Measurements from ENCODE around the gene DLX6. TPM values are rescaled to one million over a fixed set of nuclear protein-coding genes. Genes with fewer than 3 reads are reported as not detected.

The DLX6 gene
- total and polyA plus RNA-seq, 2 experiments from 2014 or later, result not detected

DNA sequence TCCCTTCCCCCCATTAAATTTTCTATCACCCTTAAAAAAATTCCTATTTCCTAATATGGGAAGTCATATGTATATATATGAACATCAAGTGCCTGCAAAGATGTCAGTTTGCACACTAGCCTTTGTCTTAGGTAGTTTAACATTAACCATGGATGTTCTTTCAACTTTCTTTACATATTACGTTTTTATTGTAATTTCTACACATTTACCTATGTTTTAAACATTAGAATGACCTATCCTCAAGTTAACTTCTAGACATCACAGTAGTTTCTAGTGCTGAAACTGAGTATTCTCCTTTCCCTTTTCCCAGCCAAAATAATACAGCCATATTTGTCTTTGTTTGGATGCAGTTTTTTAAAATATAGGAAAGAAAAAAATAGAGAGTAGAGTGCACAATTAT, 5.8 kb downstream of the DLX6 start:
- H4K20me1 ChIP-seq (replicated peaks; ENCODE audit: insufficient read depth), result peaks cover 83% of the 10 kb centered on the region
- H3K36me3 ChIP-seq (ENCODE audit: insufficient read depth), result no peaks in the 10 kb centered on the region
- H3K9me3 Mint-ChIP-seq, result peaks cover 4% of the 10 kb centered on the region; the same call in 2 of the 3 replicates
- H3K27me3 Mint-ChIP-seq (ENCODE audit: insufficient read depth, low read depth, poor library complexity), result peaks cover 98% of the 10 kb centered on the region
- H3K4me1 Mint-ChIP-seq, result peaks cover 25% of the 10 kb centered on the region
- H2AFZ ChIP-seq, result no peak overlapping the region
- no peak overlapping the region for H3K4me2 ChIP-seq
- DNase-seq (ENCODE audit: low spot score) (no peak), ATAC-seq (no peak)
- peaks cover 50% of the 10 kb centered on the region for H3K4me1 ChIP-seq (ENCODE audit: insufficient read depth)
- no peak for TF ChIP-seq ZNF331 (CRISPR knock-in tag; IDR thresholded peaks at IDR 0.05; ENCODE audit: low read depth)
- TF ChIP-seq EZH2 (IDR thresholded peaks at IDR 0.05; ENCODE audit: low read depth, unreplicated experiment), result peak; percentile 70
- no peaks in the 10 kb centered on the region; the same call in 2 of the 3 replicates for H3K36me3 Mint-ChIP-seq (ENCODE audit: low read depth)
- H3K4me3 Mint-ChIP-seq, result no peak overlapping the region
- no peak overlapping the region for H3K27ac Mint-ChIP-seq
- H3K27ac ChIP-seq (ENCODE audit: low read depth), result no peak overlapping the region
- peaks cover 72% of the 10 kb centered on the region for H3F3A ChIP-seq (replicated peaks; ENCODE audit: low read depth)
- no peaks in the 10 kb centered on the region for H3K79me2 ChIP-seq (replicated peaks; ENCODE audit: insufficient read depth)
- H3K27me3 ChIP-seq (ENCODE audit: insufficient read depth), result peaks cover 99% of the 10 kb centered on the region
- H3K4me3 ChIP-seq, result no peak overlapping the region
- H3K9me2 ChIP-seq (ENCODE audit: insufficient read depth), result no peaks in the 10 kb centered on the region

DNA sequence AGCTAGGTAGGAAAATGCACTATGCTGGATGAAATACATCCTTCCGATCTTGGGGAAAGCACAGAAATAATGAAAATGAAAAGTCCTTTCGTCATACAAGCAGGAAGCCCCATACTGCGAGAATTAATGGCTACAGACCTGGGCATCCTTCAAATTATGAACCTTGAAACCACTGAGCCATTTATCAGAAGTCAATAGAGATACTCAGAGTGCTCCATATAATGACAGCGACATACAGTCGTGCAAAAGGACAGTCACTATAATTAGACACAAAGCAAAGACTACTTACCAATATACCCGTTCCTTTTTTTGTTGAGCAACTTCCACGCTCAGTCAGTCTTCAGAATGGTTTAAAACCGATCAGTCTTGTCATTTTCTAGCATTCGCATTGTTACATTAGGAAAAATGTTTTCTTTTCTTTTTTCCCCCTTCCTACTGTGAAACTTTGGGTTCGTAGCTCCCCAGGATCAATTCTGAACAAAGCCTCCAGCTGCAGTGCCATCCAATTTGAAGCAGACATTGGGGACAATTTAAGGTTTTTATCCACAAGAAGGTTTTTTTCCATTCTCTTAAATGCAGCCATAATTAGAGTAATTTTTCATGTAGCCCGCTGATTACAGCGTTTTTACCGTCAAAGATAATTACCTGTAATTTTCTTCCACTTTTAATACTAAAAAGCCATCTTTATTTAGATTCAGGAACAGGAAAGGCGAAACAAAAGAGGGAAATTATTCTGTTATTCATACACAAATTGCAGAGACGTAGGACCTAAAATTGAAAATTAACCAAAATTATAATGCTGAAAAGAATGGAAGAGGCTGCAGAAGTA, 6.4 kb downstream of the DLX6 start:
- no peak overlapping the region for H3K4me3 ChIP-seq

DNA sequence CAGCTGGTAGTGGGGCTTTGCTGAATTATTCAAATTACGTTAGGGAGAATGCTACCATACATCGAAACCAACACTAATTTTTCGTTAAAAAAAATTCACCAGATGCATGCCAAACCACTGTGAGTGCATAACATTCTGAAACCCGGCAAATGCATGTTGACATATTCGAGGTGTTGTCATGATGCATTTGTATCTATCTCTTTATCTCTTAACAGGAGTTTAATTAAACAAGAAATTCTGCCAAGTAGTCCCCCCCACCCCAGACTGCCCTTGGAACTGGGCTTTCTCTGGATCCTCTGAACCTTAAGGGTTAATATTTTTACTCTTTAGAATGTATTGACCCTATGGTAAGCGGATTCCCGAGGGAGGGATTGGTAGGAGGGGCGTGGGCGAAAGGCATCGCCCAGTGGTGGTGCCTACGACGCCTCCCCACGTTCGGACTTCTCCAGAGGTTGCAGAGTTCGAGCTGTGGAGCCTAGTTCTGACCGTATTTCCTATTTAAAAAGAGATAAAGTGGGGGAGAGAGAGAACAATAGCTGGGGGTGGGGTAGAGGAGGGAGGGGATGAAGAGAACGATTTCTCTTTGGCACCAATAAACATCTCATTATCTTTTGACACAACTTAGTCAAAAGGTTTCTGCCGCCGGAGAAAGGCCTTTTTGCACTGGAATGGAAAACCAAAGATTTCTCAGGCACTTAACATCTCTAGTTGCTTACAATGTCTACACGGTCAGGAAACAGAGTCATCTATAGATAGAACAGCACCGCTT, 7.2 kb downstream of the DLX6 start:
- Histone ChIP-seq H2AFZ (no peak overlapping the region), H3K27ac (ENCODE audit: low read depth) (no peak overlapping the region), H3K4me2 (peak overlapping the region; percentile 50), H3F3A (replicated peaks; ENCODE audit: low read depth) (peaks cover 71% of the 10 kb centered on the region), H3K4me3 (no peak overlapping the region), H3K4me1 (ENCODE audit: insufficient read depth) (peaks cover 49% of the 10 kb centered on the region), H3K9me2 (ENCODE audit: insufficient read depth) (no peaks in the 10 kb centered on the region), H3K79me2 (replicated peaks; ENCODE audit: insufficient read depth) (no peaks in the 10 kb centered on the region), H4K20me1 (replicated peaks; ENCODE audit: insufficient read depth) (peaks cover 81% of the 10 kb centered on the region), H3K27me3 (ENCODE audit: insufficient read depth) (peaks cover 100% of the 10 kb centered on the region), H3K36me3 (ENCODE audit: insufficient read depth) (no peaks in the 10 kb centered on the region)
- DNase-seq (ENCODE audit: low spot score) (peak; percentile 62), ATAC-seq (no peak; the same call in 2 of the 3 replicates)
- no peak overlapping the region for H3K27ac Mint-ChIP-seq
- H3K36me3 Mint-ChIP-seq (ENCODE audit: low read depth), result no peaks in the 10 kb centered on the region; the same call in 2 of the 3 replicates
- peak; percentile 56 for TF ChIP-seq EZH2 (IDR thresholded peaks at IDR 0.05; ENCODE audit: low read depth, unreplicated experiment)
- TF ChIP-seq, protein P1, sequence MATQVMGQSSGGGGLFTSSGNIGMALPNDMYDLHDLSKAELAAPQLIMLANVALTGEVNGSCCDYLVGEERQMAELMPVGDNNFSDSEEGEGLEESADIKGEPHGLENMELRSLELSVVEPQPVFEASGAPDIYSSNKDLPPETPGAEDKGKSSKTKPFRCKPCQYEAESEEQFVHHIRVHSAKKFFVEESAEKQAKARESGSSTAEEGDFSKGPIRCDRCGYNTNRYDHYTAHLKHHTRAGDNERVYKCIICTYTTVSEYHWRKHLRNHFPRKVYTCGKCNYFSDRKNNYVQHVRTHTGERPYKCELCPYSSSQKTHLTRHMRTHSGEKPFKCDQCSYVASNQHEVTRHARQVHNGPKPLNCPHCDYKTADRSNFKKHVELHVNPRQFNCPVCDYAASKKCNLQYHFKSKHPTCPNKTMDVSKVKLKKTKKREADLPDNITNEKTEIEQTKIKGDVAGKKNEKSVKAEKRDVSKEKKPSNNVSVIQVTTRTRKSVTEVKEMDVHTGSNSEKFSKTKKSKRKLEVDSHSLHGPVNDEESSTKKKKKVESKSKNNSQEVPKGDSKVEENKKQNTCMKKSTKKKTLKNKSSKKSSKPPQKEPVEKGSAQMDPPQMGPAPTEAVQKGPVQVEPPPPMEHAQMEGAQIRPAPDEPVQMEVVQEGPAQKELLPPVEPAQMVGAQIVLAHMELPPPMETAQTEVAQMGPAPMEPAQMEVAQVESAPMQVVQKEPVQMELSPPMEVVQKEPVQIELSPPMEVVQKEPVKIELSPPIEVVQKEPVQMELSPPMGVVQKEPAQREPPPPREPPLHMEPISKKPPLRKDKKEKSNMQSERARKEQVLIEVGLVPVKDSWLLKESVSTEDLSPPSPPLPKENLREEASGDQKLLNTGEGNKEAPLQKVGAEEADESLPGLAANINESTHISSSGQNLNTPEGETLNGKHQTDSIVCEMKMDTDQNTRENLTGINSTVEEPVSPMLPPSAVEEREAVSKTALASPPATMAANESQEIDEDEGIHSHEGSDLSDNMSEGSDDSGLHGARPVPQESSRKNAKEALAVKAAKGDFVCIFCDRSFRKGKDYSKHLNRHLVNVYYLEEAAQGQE (IDR thresholded peaks at IDR 0.05; ENCODE audit: unreplicated experiment), result no peak
- peaks cover 27% of the 10 kb centered on the region for H3K4me1 Mint-ChIP-seq
- no peak overlapping the region for H3K4me3 Mint-ChIP-seq
- H3K9me3 Mint-ChIP-seq, result peaks cover 3% of the 10 kb centered on the region; the same call in 2 of the 3 replicates
- peaks cover 100% of the 10 kb centered on the region for H3K27me3 Mint-ChIP-seq (ENCODE audit: insufficient read depth, low read depth, poor library complexity)

More for the DNA sequence above, 6.4 kb downstream of the DLX6 start:
- H4K20me1 ChIP-seq (replicated peaks; ENCODE audit: insufficient read depth), result peaks cover 85% of the 10 kb centered on the region
- TF ChIP-seq ZNF331 (CRISPR knock-in tag; IDR thresholded peaks at IDR 0.05; ENCODE audit: low read depth), result no peak
- peak; percentile 64 for TF ChIP-seq EZH2 (IDR thresholded peaks at IDR 0.05; ENCODE audit: low read depth, unreplicated experiment)
- H3K27ac ChIP-seq (ENCODE audit: low read depth), result no peak overlapping the region
- H3K36me3 ChIP-seq (ENCODE audit: insufficient read depth), result no peaks in the 10 kb centered on the region
- H3K27me3 ChIP-seq (ENCODE audit: insufficient read depth), result peaks cover 100% of the 10 kb centered on the region
- H3F3A ChIP-seq (replicated peaks; ENCODE audit: low read depth), result peaks cover 76% of the 10 kb centered on the region
- DNase-seq (ENCODE audit: low spot score) (peak; percentile 1), ATAC-seq (no peak)
- no peak overlapping the region for H2AFZ ChIP-seq
- Mint-ChIP-seq H3K27ac (no peak overlapping the region), H3K4me3 (no peak overlapping the region; the same call in 2 of the 3 replicates), H3K36me3 (ENCODE audit: low read depth) (no peaks in the 10 kb centered on the region; the same call in 2 of the 3 replicates), H3K27me3 (ENCODE audit: insufficient read depth, low read depth, poor library complexity) (peaks cover 100% of the 10 kb centered on the region), H3K4me1 (peaks cover 28% of the 10 kb centered on the region), H3K9me3 (peaks cover 4% of the 10 kb centered on the region; the same call in 2 of the 3 replicates)
- H3K4me2 ChIP-seq, result peak overlapping the region; percentile 50; the same call in 1 of the 2 replicates
- peaks cover 49% of the 10 kb centered on the region for H3K4me1 ChIP-seq (ENCODE audit: insufficient read depth)
- no peaks in the 10 kb centered on the region for H3K79me2 ChIP-seq (replicated peaks; ENCODE audit: insufficient read depth)
- H3K9me2 ChIP-seq (ENCODE audit: insufficient read depth), result no peaks in the 10 kb centered on the region

All from GM23338 (cell line).